Stimulated activated CD4-positive, alpha-beta T cell treated with anti-CD3 and anti-CD28 coated beads, TNF-alpha, amount 100 ng/mL, for 4 hours (primary cell): ENCODE data around the gene CCDC182.
A peak's percentile ranks its signal among the peaks of the same experiment; 100 is the strongest.

Experiments
- DNase-seq, 3 experiments: peaks; one replicate each; pipeline ENCODE4 v3.0.0-alpha.2; 2020; ENCODE audit warnings: low read depth in 3 of 3

The CCDC182 gene

GRCh38 chr17:57745242-57745641 is at the start of gene CCDC182:
TSS of gene CCDC182 (minus strand) at chr17:57745299. CDS start at chr17:57745272, 27 bp downstream.
- DNase-seq = no peak

DNA sequence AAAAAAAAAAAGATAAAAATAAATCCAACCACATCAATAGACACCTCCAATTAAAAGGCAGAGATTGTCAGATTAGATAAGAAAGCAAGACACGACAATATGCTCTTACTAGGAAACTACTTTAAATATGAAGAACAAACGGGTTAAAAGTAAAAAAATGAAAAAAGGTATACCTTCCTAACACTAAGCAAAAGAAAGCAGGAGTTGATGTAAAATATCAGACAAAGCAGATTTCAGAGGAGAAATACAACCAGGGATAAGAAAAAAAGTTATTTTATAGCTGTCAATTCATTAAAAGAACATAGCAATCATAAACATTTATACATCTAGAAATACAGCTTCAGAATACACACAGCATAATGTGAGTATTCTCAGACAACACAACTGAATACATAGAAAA is 49.7 kb upstream of the CCDC182 start:
- no peak for DNase-seq

DNA sequence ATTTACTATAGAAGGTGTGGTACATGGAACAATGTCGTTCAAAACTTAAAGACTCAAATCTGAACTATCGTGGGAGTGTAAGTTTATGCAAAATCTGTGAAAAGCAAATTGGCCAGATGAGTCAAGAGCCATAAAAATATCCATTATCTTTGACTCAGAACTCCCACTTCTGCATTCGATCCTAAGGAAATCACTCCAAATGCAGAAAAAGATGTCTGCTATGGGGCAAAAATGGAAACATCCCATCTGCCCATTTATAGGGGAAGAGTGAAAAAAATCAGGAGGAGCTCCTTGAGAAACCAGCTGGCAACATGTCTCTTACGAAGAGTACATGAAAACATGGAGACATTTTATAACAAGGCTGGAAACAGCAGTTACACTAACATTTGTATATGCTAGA is 43.6 kb upstream of the CCDC182 start:
- no peak for DNase-seq

- no peak for DNase-seq
Observed at GRCh38 chr17:57785022-57785421, 39.9 kb upstream of the CCDC182 start.

DNA sequence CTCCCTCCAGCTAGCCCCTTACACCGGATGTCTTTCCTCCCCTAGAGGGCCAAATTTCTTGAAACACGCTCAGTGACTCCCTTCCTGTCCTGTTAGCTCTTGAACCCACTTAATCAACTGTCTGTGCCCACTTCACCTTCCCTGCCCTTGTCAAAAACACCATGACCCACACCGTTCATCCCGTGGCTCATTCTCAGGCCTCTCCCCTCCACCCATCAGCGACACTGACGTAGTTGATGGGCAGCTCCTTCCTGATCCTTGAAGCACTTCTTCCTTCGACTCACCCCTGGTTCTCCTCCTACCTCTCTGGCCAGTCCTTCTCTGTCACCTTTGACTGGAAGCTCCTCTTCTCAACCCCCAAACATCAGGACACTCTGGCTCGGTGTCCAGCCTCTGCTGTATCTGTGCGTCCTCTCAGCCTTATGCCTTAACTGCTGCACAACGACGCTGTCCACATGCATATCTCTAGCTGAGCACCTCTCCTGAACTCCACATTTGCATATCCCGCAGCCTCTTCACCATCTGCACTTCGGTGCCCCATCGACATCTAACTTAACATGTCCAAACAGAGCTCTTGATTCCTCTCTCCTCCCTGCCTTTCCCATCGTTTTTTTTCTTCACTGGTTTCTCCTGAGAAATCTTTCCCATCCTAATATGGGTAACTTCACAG is 39.3 kb upstream of the CCDC182 start:
- DNase-seq = no peak

- peak; percentile 45 to 52 (median 49) for DNase-seq
Observed at GRCh38 chr17:57783338-57783742, 38.2 kb upstream of the CCDC182 start.

- no peak for DNase-seq
Observed at GRCh38 chr17:57782647-57783337, 37.7 kb upstream of the CCDC182 start.

GRCh38 chr17:57782062-57782490 is 37.0 kb upstream of the CCDC182 start:
- no peak for DNase-seq

DNA sequence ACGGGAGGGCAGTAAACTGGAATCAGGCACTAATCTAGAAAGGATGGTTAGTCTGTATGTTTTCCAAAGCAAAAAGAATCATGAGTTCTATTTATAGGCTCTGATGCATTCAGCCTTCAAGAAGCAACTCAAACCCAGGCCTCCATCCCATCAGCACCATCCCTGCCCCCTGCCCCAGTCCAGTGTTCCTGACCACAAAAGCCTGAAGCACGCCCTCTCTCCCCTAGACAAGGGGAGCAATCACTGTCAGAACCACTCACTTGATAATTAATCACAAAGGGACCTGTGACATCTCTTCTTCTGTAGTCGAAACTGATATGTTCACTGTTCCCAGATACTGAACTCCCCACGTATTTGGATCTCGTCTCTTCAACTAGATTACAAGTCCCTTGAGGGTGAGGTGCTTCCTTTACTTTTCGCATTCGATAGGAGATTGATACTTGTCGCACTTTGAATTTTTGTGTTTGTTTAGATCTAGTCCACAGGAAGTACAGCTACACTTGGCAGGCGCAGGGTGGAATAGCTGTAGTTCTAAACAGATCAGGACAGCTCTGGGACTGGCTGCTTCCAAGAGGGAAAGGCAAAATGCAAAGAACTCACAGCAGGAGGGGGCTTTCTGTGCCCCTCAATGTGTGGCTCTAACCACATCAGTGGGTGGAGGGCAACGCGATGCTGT is 36.4 kb upstream of the CCDC182 start:
- DNase-seq = no peak

DNA sequence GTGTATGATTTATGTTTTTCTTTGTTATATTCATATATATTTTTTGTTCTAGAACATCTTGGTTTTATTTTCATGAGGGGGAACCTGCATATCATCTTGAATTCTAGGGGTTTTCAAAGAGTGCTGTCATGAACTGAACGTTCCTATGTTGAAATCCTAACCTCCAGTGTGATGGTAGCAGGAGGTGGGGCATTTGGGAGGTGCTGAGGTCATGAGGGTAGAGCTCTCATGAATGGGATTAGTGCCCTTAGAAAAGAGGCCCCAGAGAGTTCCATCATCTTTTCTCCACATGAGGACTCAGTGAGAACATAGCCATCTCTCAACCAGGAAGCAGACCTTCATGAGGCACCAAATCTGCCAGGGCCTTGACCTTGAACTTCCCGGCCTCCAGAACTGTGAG is 34.6 kb upstream of the CCDC182 start:
- no peak for DNase-seq

GRCh38 chr17:57778306-57778705 is 33.2 kb upstream of the CCDC182 start:
- no peak for DNase-seq

DNA sequence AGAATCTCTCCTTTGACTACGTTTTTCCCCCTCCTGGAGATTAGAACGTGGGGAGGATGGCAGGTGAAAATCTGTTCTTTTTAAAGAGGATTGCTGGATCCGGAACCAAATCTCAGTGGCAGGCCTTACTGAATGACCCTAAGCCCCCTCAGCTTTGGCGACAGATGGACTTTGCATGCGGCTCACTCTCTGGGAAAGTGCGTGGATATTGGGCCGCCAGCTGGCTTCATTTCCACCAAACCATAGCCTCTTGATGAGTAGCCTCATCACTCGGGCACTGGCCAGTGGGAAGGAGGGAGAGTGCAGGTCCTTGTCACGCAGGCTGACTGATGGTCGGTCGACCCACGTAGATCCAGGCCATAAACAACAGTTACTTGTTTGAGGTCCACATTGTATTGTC is 31.3 kb upstream of the CCDC182 start:
- no peak for DNase-seq

DNA sequence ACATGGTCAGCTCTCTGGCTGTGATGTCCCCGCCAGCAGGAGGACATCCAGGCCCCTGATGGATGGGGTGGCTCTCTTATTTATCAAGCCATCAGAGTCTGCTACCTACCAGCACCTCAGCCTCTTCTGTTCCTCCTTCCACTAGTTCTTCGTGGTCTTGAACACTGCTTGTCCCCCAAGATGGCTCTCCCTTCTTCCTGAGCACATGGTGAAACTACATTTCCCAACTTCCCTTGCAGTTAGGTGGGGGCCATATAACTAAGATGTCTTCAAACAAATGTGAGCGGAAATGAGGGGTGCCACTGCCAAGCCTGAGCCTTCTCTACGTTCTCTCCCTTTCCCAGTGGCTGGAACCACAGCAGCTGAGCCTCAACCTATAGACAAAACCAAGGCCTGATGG is 29.8 kb upstream of the CCDC182 start:
- no peak for DNase-seq

DNA sequence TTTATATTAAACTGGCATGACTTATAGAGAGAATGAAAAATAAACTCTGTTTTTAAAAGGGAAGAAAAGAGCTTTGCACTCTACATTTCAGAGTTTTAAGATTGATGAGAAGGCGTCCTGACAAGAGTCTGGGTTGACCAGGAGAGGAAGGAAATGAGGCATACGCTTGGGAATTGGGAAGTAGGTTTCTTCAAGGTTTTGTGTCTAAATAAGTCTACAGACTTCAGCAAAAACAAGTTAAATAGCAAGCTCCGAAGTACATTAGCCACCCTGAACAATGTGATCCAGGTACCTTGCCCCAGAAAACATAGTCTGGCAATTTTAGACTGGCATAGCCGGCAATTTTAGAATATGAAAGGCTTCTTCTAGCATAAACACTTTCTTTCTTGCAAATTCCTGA is 28.5 kb upstream of the CCDC182 start:
- no peak for DNase-seq

DNA sequence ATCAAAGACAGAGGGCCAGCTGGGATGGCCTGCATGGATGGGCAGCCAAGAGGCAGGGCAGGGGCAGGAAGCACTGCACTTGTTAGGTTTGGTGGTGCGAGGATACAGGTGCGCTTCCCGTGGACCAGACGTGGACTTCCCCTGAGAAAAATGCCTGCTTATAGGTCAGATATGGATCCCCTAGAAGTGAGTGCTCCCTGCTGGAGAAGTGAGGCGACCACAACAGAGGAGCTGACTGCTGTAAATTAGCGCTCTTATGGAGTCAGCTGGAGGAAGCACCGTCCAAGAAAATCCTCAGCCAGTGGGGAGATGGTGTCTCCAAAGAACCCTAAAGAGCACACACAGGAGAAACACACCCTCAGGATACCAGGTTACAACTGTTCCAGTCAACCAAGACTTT is 27.7 kb upstream of the CCDC182 start:
- DNase-seq = no peak

DNA sequence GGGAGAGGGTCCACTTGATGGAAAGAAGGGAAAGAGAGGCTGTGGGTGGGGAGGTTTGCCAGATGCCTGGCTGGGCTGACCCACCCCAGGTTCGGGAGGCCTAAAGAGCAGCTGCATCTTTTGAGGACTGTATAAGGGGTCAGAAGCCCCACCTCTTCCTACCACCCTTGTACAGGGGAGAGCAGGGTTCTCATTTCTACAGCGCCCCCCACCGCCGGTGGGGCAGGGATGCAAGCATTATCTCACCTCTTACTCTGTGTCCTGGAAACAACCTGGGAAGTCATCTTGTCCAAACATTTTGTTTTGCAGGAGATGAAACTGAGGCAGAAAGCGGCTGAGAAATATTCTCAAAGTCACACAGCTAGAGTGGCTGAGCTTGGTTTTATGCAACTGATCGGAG is 22.5 kb upstream of the CCDC182 start:
- no peak for DNase-seq

- no peak for DNase-seq
Observed at GRCh38 chr17:57766318-57766943, 21.3 kb upstream of the CCDC182 start.

DNA sequence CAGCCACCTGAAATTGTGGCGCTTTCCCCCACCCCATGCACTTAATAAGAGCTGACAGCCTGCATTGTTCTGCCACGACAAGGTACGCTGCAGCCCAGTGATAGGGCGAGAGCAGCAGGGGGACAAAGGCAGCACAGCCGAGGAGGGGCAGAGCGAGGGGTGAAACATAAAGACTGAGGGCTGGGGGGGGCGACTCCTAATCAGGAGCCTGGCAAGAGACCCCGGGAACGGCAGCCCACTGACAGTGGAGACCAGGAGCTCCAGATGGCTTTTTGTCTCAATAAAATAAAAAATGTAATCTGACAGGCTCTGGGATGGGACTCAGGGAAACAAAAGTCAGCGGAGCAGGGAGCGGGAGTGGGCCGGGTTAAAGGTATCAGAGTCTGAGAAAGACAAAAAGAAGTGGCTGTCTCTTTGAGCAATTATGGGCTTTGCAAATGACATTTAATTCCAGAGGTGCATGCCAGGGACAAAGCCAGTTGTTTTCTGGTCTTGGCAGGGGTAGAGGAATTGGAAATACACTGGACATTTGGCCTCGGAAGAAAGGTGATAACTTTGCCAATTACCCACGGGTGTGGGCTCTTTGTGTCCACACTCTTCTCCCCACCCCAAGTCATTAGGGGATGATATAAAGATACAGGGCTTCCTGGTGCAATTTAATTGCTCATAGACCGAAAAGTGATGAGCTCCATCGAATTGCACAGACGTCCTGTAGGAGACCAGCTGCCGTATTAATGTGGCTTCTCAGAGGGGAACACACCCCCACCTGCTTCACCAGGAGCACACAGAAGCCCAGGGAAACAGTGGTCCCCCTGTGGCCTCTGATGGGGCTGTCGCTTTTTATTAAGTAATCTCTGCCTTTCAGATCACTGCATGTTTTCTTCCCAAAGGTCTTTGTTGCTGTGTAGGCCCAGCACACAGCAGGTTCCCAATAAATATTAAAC is 17.6 kb upstream of the CCDC182 start:
- DNase-seq = no peak

DNA sequence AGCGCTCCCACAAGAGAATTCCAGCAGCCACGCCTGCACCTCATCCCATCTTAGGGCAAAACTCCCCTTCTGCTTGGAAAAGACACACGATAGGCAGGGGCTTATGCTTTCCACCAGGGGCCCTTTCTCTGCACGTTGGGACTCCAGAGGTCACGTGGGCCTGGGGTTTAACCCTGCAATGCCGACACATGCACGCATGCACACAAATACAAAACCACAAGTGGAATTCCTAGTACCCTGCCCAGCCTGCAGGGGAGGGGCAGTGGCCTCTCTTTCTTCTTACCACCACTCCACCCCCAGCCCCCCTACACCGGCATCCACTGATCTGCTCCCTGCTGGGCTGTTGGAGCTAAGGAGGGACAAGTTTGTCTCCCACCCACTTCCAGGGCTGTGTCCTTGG is 16.8 kb upstream of the CCDC182 start:
- no peak for DNase-seq

GRCh38 chr17:57760046-57760445 is 14.9 kb upstream of the CCDC182 start:
- no peak for DNase-seq

- DNase-seq = no peak
Observed at GRCh38 chr17:57758654-57759053, 13.6 kb upstream of the CCDC182 start.
